ENCODE results near the gene ARHGEF16. TPM values are rescaled to one million over a fixed set of nuclear protein-coding genes. Genes with fewer than 3 reads are reported as not detected.

Gene ARHGEF16
- total RNA-seq, 1 donor from 2014 or later: 10.6 TPM

DNA sequence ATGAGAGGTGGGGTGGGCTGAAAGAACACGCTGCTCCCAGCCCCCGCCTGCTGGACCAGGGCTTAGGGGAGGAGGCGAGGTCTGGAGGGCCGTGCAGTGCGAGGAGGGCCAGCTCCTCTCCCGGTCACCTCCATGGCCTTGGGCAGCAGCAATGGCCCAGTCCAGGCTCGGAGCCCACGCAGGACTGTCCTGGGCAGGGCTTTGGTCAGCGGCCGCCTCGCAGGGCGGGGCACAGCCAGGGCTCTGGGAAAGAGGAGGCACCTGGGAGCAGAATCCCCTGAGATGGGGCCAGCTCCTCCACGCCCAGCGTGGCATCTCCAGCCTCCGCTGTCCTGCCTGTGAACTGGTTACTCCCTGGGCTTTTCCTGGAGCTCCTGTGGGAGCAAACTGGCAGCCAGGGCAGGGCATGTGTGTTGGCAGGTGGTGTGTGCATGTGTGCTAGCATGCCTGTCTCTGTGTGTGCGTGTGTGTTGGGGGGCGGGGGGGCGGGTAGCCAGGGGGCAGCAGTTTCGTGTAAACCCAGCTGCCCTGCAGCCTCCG lies 27.4 kb downstream of the ARHGEF16 start:
- no peak for ATAC-seq

DNA sequence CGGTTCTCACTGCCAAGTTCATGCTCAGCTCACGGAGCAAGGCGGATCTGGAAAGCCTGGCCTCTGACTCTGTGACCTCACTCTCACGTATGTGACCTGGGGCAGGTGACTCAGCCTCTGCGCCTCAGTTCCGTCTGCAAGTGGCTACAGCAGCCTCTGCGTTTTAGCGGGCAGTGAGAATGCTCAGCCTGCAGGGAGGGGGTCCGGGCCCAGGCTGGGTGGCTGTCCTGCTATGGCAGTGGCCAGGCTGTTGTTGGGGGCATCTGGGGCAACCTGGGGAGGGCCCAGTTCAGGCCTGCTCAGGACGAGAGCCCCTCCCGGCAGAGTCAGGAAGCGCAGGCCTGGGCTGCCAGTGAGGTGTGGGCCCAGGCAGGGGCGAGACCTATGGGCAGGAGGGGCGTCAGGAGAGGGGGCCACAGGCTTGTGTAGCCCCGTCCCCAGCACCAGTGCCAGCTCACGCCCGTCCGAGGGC lies 27.9 kb downstream of the ARHGEF16 start:
- H3K27me3 ChIP-seq (ENCODE audit: low read depth): no peaks in the 10 kb centered on the region
- intact Hi-C loops (cut with DNase I): no loop called here
- TF ChIP-seq, protein P1, sequence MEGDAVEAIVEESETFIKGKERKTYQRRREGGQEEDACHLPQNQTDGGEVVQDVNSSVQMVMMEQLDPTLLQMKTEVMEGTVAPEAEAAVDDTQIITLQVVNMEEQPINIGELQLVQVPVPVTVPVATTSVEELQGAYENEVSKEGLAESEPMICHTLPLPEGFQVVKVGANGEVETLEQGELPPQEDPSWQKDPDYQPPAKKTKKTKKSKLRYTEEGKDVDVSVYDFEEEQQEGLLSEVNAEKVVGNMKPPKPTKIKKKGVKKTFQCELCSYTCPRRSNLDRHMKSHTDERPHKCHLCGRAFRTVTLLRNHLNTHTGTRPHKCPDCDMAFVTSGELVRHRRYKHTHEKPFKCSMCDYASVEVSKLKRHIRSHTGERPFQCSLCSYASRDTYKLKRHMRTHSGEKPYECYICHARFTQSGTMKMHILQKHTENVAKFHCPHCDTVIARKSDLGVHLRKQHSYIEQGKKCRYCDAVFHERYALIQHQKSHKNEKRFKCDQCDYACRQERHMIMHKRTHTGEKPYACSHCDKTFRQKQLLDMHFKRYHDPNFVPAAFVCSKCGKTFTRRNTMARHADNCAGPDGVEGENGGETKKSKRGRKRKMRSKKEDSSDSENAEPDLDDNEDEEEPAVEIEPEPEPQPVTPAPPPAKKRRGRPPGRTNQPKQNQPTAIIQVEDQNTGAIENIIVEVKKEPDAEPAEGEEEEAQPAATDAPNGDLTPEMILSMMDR (IDR thresholded peaks at IDR 0.05): no peak
- no peaks in the 10 kb centered on the region for H3K9me3 ChIP-seq
- no peaks in the 10 kb centered on the region for H3K36me3 ChIP-seq
- H3K27ac ChIP-seq: no peak overlapping the region
- peak; percentile 29 for ATAC-seq
- DNase-seq: no peak
- H3K4me1 ChIP-seq: no peaks in the 10 kb centered on the region
- H3K4me3 ChIP-seq: no peak overlapping the region

More for the DNA sequence above, 27.4 kb downstream of the ARHGEF16 start:
- no peaks in the 10 kb centered on the region for H3K27me3 ChIP-seq (ENCODE audit: low read depth)
- H3K9me3 ChIP-seq: no peaks in the 10 kb centered on the region
- intact Hi-C loops (cut with DNase I): no loop called here
- no peaks in the 10 kb centered on the region for H3K4me1 ChIP-seq
- no peak for DNase-seq
- H3K4me3 ChIP-seq: no peak overlapping the region
- TF ChIP-seq, protein P1 (IDR thresholded peaks at IDR 0.05): no peak
- H3K36me3 ChIP-seq: no peaks in the 10 kb centered on the region
- no peak overlapping the region for H3K27ac ChIP-seq

DNA sequence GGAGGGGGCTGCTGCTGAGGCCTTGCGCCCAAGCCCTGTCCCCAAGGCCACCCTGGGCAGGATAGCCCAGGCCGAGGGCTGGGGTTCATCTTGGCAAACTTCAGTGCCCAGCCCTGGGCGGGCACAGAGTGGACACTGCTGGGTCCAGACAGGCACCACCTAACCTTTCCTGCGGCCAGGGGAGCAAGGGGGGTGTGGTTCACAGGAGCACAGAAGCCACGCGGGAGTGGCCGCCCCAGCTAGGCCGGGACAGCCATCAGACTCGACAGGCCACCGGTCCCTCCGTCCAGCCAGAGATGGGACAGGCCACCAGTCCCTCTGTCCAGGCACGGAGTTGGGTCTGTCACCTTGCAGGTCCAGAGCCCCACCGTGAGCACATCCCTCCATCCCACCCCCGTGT lies 28.9 kb downstream of the ARHGEF16 start:
- H3K4me1 ChIP-seq: no peaks in the 10 kb centered on the region
- DNase-seq (no peak), ATAC-seq (peak in 1 of 2 donors; percentile 2)
- H3K27ac ChIP-seq: no peak overlapping the region
- TF ChIP-seq, protein P1 (IDR thresholded peaks at IDR 0.05): no peak
- H3K27me3 ChIP-seq (ENCODE audit: low read depth): no peaks in the 10 kb centered on the region
- H3K36me3 ChIP-seq: no peaks in the 10 kb centered on the region
- intact Hi-C loops (cut with DNase I): no loop called here
- H3K4me3 ChIP-seq: no peak overlapping the region
- no peaks in the 10 kb centered on the region for H3K9me3 ChIP-seq

DNA sequence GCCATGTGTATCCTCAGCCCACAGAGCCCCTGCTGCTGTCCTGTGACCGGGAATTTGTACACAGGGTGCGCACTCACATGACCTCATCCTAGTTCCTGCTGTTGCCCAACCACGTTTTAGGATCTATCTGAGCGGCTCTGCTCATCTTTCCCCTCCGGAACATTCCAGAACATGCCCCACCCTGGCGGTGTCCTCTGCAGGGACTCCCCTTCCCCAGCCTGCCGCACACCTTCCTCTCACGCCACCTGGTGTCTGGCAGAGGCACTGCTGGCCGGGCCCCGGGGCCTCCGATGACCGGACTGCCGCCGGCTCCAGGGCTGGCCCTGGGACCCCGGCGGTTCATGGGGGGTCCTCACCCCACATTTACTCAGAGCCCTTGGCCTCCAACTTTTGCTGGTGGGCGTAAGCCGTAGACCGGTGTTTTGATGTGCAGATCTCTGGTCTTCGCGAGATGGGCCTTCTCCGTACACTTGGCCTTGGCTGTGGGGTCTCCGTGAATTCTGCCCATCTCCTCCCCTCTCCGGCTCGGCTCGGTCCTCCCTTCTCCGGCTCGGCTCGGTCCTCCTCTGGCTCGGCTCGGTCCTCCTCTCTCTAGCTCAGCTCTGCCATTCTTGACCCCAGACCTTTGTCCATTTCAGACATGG lies 29.5 kb downstream of the ARHGEF16 start:
- ATAC-seq (peak; percentile 41 to 55), DNase-seq (no peak)
- intact Hi-C loops (cut with DNase I): no loop called here

DNA sequence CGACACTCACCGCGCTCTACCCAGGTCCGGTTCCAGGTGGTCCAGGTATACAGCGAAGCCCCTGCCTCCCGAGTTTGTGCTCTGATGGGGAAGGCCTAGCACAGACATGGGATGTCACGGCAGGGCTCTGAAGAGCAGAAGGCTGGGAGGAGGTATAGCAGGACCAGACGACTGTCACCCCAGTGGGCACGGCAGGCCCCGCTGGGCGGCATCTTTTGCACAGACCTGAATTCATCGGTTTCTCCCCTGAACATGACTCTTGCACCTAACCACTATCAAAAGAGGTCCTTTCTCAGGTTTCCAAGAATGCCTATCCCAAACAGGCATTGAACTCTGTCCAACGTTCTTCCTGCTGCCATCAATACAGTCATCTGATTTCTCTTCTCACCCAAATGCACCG lies 30.6 kb downstream of the ARHGEF16 start:
- TF ChIP-seq, protein P1 (IDR thresholded peaks at IDR 0.05): no peak
- H3K9me3 ChIP-seq: no peaks in the 10 kb centered on the region
- intact Hi-C loops (cut with DNase I): no loop called here
- H3K4me3 ChIP-seq: no peak overlapping the region
- H3K27ac ChIP-seq: no peak overlapping the region
- DNase-seq (no peak), ATAC-seq (no peak)
- no peaks in the 10 kb centered on the region for H3K27me3 ChIP-seq (ENCODE audit: low read depth)
- H3K4me1 ChIP-seq: no peaks in the 10 kb centered on the region
- H3K36me3 ChIP-seq: peaks cover 6% of the 10 kb centered on the region

More for the DNA sequence above, 29.5 kb downstream of the ARHGEF16 start:
- H3K4me1 ChIP-seq: no peaks in the 10 kb centered on the region
- H3K27ac ChIP-seq: no peak overlapping the region
- H3K36me3 ChIP-seq: no peaks in the 10 kb centered on the region
- no peaks in the 10 kb centered on the region for H3K27me3 ChIP-seq (ENCODE audit: low read depth)
- no peaks in the 10 kb centered on the region for H3K9me3 ChIP-seq
- no peak overlapping the region for H3K4me3 ChIP-seq
- TF ChIP-seq, protein P1 (IDR thresholded peaks at IDR 0.05): peak; percentile 85
